Loucy (cell line): Measurements from ENCODE around the gene STAT4.

ENCODE experiments used
- H2AFZ ChIP-seq: fragments of 200-600 bp; sonication (generic); 2 replicates; pipeline ENCODE4 v1.6.0; 2016; ENCODE audit warnings: antibody characterized with exemption, mild to moderate bottlenecking, low read length, moderate library complexity
- H3F3A ChIP-seq: fragments of 200-600 bp; 2 replicates; pipeline ENCODE4 v1.6.0; 2016; ENCODE audit warnings: antibody characterized with exemption, low read depth, mild to moderate bottlenecking
- H3K27me3 ChIP-seq: fragments of 200-600 bp; sonication (generic); 2 replicates; pipeline ENCODE4 v1.6.1; 2014; ENCODE audit warnings: low read length, mild to moderate bottlenecking; ENCODE audit not compliant: insufficient read depth, poor library complexity, severe bottlenecking
- H3K36me3 ChIP-seq: fragments of 200-600 bp; sonication (generic); 2 replicates; pipeline ENCODE4 v1.6.1; 2016; ENCODE audit warnings: low read length; ENCODE audit not compliant: insufficient read depth
- H3K4me1 ChIP-seq: fragments of 200-600 bp; sonication (generic); 2 replicates; pipeline ENCODE4 v1.5.1; 2014; ENCODE audit warnings: low read length, mild to moderate bottlenecking; ENCODE audit not compliant: insufficient read depth, poor library complexity, severe bottlenecking
- H3K4me2 ChIP-seq: fragments of 200-600 bp; sonication (generic); 2 replicates; pipeline ENCODE4 v1.6.0; 2014; ENCODE audit warnings: antibody characterized with exemption, low read length, low read depth, mild to moderate bottlenecking; ENCODE audit not compliant: poor library complexity, severe bottlenecking
- H3K4me3 ChIP-seq: fragments of 200-600 bp; sonication (generic); 2 replicates; pipeline ENCODE4 v1.5.1; 2014; ENCODE audit warnings: low read length, mild to moderate bottlenecking, mixed read lengths; ENCODE audit not compliant: poor library complexity, severe bottlenecking
- H3K79me2 ChIP-seq: fragments of 200-600 bp; sonication (generic); 2 replicates; pipeline ENCODE4 v1.6.1; 2014; ENCODE audit warnings: low read length; ENCODE audit not compliant: insufficient read depth
- H3K9ac ChIP-seq: fragments of 200-600 bp; sonication (generic); 2 replicates; pipeline ENCODE4 v1.6.0; 2014; ENCODE audit warnings: mild to moderate bottlenecking, low read depth, low read length, moderate library complexity; ENCODE audit not compliant: poor library complexity, severe bottlenecking
- H3K9me2 ChIP-seq: fragments of 200-600 bp; sonication (generic); replicated peaks from 2 replicates; pipeline ENCODE4 v1.6.1; 2016; ENCODE audit warnings: low read depth, low read length, mixed read lengths
- H3K9me3 ChIP-seq: fragments of 200-600 bp; sonication (generic); 2 replicates; pipeline ENCODE4 v1.6.1; 2014; ENCODE audit warnings: mild to moderate bottlenecking, antibody characterized with exemption, low read length, low read depth; ENCODE audit not compliant: insufficient read depth
- H4K20me1 ChIP-seq: fragments of 200-600 bp; sonication (generic); 2 replicates; pipeline ENCODE4 v1.6.0; 2014; ENCODE audit warnings: antibody characterized with exemption, low read length, mild to moderate bottlenecking; ENCODE audit not compliant: insufficient read depth, poor library complexity, severe bottlenecking
- EZH2phosphoT487 ChIP-seq: fragments of 200-600 bp; IDR thresholded peaks from 2 replicates; pipeline ENCODE4 v1.6.1; 2018; ENCODE audit warnings: antibody characterized with exemption, mild to moderate bottlenecking, moderate library complexity, borderline replicate concordance
- TF ChIP-seq, protein P1 (sequence below): fragments of 200-600 bp; sonication (generic); conservative IDR thresholded peaks from 2 replicates; pipeline ENCODE4 v1.5.1; 2014; ENCODE audit warnings: mild to moderate bottlenecking, antibody characterized with exemption, low read length

Gene STAT4

DNA sequence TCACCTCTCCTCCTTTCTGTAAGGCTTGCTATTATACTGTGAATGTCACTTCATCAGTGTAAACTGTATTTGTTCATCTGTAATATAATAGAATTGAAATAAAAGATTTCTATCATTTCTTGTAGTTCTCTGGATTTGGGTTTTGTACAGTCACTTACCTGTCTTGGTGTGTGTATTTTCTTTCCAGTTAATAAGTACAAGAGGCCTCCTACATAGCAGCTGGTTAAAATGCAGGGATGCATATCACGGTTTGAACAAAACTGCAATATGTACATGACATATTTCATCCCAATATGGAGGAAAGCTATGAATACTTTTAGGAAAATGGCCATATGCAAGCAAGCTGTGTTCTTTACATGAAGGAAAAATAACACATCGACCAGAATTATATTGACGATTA lies 131.4 kb downstream of the STAT4 start:
- Histone ChIP-seq H3K4me3 (peak overlapping the region; percentile 86), H3K9ac (peak overlapping the region; percentile 98), H3F3A (0 out of 2 replicates have a peak, but pooled peaks cover 2% of the 10 kb centered on the region), H4K20me1 (no peaks in the 10 kb centered on the region), H3K79me2 (peaks cover 16% of the 10 kb centered on the region; the same call in 1 of the 2 replicates), H3K9me3 (no peaks in the 10 kb centered on the region), H3K9me2 (no peaks in the 10 kb centered on the region), H3K4me2 (peak overlapping the region; percentile 77), H2AFZ (no peak overlapping the region), H3K36me3 (no peaks in the 10 kb centered on the region), H3K4me1 (peaks cover 38% of the 10 kb centered on the region), H3K27me3 (no peaks in the 10 kb centered on the region)
- TF ChIP-seq, protein P1, sequence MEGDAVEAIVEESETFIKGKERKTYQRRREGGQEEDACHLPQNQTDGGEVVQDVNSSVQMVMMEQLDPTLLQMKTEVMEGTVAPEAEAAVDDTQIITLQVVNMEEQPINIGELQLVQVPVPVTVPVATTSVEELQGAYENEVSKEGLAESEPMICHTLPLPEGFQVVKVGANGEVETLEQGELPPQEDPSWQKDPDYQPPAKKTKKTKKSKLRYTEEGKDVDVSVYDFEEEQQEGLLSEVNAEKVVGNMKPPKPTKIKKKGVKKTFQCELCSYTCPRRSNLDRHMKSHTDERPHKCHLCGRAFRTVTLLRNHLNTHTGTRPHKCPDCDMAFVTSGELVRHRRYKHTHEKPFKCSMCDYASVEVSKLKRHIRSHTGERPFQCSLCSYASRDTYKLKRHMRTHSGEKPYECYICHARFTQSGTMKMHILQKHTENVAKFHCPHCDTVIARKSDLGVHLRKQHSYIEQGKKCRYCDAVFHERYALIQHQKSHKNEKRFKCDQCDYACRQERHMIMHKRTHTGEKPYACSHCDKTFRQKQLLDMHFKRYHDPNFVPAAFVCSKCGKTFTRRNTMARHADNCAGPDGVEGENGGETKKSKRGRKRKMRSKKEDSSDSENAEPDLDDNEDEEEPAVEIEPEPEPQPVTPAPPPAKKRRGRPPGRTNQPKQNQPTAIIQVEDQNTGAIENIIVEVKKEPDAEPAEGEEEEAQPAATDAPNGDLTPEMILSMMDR, result no peak
- no peak for TF ChIP-seq EZH2phosphoT487

- no peaks in the 10 kb centered on the region for H3K36me3 ChIP-seq
- peaks cover 18% of the 10 kb centered on the region for H3K79me2 ChIP-seq
- H3K27me3 ChIP-seq, result no peaks in the 10 kb centered on the region
- no peaks in the 10 kb centered on the region for H3K9me3 ChIP-seq
- H2AFZ ChIP-seq, result no peak overlapping the region
- H3K9ac ChIP-seq, result no peak overlapping the region
- TF ChIP-seq, protein P1, result no peak
- no peak for TF ChIP-seq EZH2phosphoT487
- H3K9me2 ChIP-seq, result no peaks in the 10 kb centered on the region
- H3K4me1 ChIP-seq, result peaks cover 40% of the 10 kb centered on the region
- no peak overlapping the region for H3K4me3 ChIP-seq
- no peak overlapping the region for H3K4me2 ChIP-seq
- no peaks in the 10 kb centered on the region for H4K20me1 ChIP-seq
- H3F3A ChIP-seq, result 0 out of 2 replicates have a peak, but pooled peaks cover 2% of the 10 kb centered on the region
These were observed 132.1 kb downstream of the STAT4 start for GRCh38 chr2:191018643-191019119.

- Histone ChIP-seq H3K36me3 (no peaks in the 10 kb centered on the region), H3K9me2 (no peaks in the 10 kb centered on the region), H3K27me3 (no peaks in the 10 kb centered on the region), H3K4me3 (no peak overlapping the region), H3K4me1 (peaks cover 42% of the 10 kb centered on the region), H2AFZ (no peak overlapping the region), H4K20me1 (peaks cover 5% of the 10 kb centered on the region), H3K79me2 (peaks cover 25% of the 10 kb centered on the region), H3F3A (no peaks in the 10 kb centered on the region), H3K4me2 (no peak overlapping the region), H3K9me3 (no peaks in the 10 kb centered on the region), H3K9ac (no peak overlapping the region)
- TF ChIP-seq, protein P1, result no peak
- no peak for TF ChIP-seq EZH2phosphoT487
These were observed 132.7 kb downstream of the STAT4 start for GRCh38 chr2:191018048-191018447.
